ENCODE results near the gene POLR3B. TPM values are rescaled to one million over a fixed set of nuclear protein-coding genes. Genes with fewer than 3 reads are reported as not detected.

The POLR3B gene
- total RNA-seq, 1 experiment from 2014 or later, result 14.8 TPM

DNA sequence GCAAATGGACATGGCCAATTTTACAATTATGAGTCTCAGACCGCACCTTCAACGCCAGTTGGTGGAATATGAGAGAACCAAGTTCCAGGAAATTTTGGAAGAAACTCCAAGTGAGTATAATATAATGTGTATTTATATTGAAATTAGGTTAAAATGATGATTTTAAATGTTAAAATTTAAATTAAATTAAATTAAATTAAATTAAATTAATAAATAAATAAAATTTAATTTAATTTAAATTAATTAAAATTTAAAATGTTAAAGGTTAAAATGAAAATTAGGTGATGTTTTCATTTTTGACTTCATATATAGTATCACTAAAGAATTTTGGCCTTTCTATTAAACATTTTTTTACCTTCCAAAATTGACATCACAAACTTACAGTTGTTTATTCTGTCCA is 34.0 kb upstream of the POLR3B start:
- ChIA-PET POLR2A (ENCODE audit: low non-redundant PET) (no interaction called here), CTCF (no interaction called here)
- intact Hi-C loops (cut with micrococcal nuclease; ENCODE audit: unreplicated experiment), result no loop called here
- no peak for TF ChIP-seq EZH2 (IDR thresholded peaks at IDR 0.05; ENCODE audit: borderline replicate concordance, low read depth, low read length, poor library complexity, severe bottlenecking)
- TF ChIP-seq, protein P1, sequence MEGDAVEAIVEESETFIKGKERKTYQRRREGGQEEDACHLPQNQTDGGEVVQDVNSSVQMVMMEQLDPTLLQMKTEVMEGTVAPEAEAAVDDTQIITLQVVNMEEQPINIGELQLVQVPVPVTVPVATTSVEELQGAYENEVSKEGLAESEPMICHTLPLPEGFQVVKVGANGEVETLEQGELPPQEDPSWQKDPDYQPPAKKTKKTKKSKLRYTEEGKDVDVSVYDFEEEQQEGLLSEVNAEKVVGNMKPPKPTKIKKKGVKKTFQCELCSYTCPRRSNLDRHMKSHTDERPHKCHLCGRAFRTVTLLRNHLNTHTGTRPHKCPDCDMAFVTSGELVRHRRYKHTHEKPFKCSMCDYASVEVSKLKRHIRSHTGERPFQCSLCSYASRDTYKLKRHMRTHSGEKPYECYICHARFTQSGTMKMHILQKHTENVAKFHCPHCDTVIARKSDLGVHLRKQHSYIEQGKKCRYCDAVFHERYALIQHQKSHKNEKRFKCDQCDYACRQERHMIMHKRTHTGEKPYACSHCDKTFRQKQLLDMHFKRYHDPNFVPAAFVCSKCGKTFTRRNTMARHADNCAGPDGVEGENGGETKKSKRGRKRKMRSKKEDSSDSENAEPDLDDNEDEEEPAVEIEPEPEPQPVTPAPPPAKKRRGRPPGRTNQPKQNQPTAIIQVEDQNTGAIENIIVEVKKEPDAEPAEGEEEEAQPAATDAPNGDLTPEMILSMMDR (conservative IDR thresholded peaks at IDR 0.05; ENCODE audit: low read depth, low read length), result no peak
- BruUV-seq (replicated peaks), result no TSS peak
- DNase-seq (ENCODE audit: low spot score), result no peak
- Histone ChIP-seq H3K36me3 (ENCODE audit: insufficient read depth, low read length, poor library complexity, severe bottlenecking) (no peaks in the 10 kb centered on the region), H3K27ac (ENCODE audit: low read depth, low read length, poor library complexity, severe bottlenecking) (no peak overlapping the region), H3K27me3 (replicated peaks; ENCODE audit: insufficient read depth, low read depth, low read length, poor library complexity) (no peaks in the 10 kb centered on the region), H3K4me1 (ENCODE audit: insufficient read depth, low read length, poor library complexity, severe bottlenecking) (no peaks in the 10 kb centered on the region), H3K9me3 (ENCODE audit: low read depth, low read length, poor library complexity, severe bottlenecking) (no peaks in the 10 kb centered on the region), H3K4me3 (ENCODE audit: low read depth, low read length, poor library complexity, severe bottlenecking) (no peak overlapping the region)

DNA sequence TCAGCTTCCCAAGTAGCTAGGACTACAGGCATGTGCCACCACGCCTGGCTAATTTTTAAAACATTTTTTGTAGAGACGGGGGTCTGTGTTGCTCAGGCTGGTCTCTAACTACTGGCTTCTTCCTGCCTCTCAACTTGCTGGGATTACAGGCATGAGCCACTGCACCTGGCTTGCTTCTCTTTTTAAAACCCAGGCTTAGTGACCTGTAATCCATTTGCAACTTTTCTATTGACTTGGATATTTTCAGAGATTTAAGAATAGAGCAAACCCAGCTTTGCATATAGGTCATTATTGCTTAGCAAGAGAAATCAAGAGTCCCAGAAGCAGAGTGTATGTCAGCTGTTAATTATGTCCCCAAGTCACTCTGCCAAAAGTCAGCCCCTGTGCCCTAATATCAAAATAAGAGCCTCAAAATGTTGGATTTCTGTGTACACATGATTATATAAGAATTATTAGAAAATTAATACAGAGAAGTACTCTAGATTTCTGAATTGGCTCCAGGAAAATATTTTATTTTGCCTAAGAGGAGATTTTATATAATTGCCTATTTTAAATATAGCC is 30.2 kb upstream of the POLR3B start:
- no peaks in the 10 kb centered on the region for H3K36me3 ChIP-seq (ENCODE audit: insufficient read depth, low read length, poor library complexity, severe bottlenecking)
- ChIA-PET CTCF (no interaction called here), POLR2A (ENCODE audit: low non-redundant PET) (no interaction called here)
- no peak for DNase-seq (ENCODE audit: low spot score)
- no peaks in the 10 kb centered on the region for H3K27me3 ChIP-seq (replicated peaks; ENCODE audit: insufficient read depth, low read depth, low read length, poor library complexity)
- H3K4me1 ChIP-seq (ENCODE audit: insufficient read depth, low read length, poor library complexity, severe bottlenecking), result no peaks in the 10 kb centered on the region
- TF ChIP-seq, protein P1 (conservative IDR thresholded peaks at IDR 0.05; ENCODE audit: low read depth, low read length), result no peak
- no peak for TF ChIP-seq EZH2 (IDR thresholded peaks at IDR 0.05; ENCODE audit: borderline replicate concordance, low read depth, low read length, poor library complexity, severe bottlenecking)
- no peak overlapping the region for H3K4me3 ChIP-seq (ENCODE audit: low read depth, low read length, poor library complexity, severe bottlenecking)
- no peaks in the 10 kb centered on the region for H3K9me3 ChIP-seq (ENCODE audit: low read depth, low read length, poor library complexity, severe bottlenecking)
- intact Hi-C loops (cut with micrococcal nuclease; ENCODE audit: unreplicated experiment), result no loop called here
- no TSS peak for BruUV-seq (replicated peaks)
- no peak overlapping the region for H3K27ac ChIP-seq (ENCODE audit: low read depth, low read length, poor library complexity, severe bottlenecking)

DNA sequence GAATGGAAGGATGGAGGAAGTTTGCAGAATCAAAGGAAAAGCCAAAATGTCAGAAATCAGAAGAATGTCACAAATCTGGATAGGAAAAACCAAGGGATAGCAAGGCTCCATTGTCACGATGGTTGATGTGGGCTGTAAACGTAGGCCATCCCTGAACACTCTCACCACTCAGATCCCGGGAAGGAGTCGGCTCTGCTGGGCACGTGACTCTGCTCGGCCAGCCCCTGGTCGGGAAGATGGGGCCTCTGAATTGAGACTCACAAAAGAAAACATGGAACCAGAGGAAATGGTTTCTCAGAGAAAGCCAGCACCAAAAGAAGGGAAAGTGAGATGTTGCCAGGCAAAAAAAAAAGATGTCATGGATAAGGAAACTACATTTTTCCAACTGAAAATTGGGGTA is 28.8 kb upstream of the POLR3B start:
- CTCF ChIA-PET, result no interaction called here
- no peak for TF ChIP-seq EZH2 (IDR thresholded peaks at IDR 0.05; ENCODE audit: borderline replicate concordance, low read depth, low read length, poor library complexity, severe bottlenecking)
- TF ChIP-seq, protein P1 (conservative IDR thresholded peaks at IDR 0.05; ENCODE audit: low read depth, low read length), result no peak
- Histone ChIP-seq H3K4me3 (ENCODE audit: low read depth, low read length, poor library complexity, severe bottlenecking) (no peak overlapping the region), H3K27ac (ENCODE audit: low read depth, low read length, poor library complexity, severe bottlenecking) (no peak overlapping the region), H3K27me3 (replicated peaks; ENCODE audit: insufficient read depth, low read depth, low read length, poor library complexity) (no peaks in the 10 kb centered on the region), H3K9me3 (ENCODE audit: low read depth, low read length, poor library complexity, severe bottlenecking) (no peaks in the 10 kb centered on the region), H3K36me3 (ENCODE audit: insufficient read depth, low read length, poor library complexity, severe bottlenecking) (no peaks in the 10 kb centered on the region), H3K4me1 (ENCODE audit: insufficient read depth, low read length, poor library complexity, severe bottlenecking) (no peaks in the 10 kb centered on the region)
- DNase-seq (ENCODE audit: low spot score), result no peak
- intact Hi-C loops (cut with micrococcal nuclease; ENCODE audit: unreplicated experiment), result no loop called here
- POLR2A ChIA-PET (ENCODE audit: low non-redundant PET), result no interaction called here
- BruUV-seq (replicated peaks), result no TSS peak
